SU-DHL-6 (cell line): ENCODE data around the gene MBOAT7.

Experiments
- CTCF ChIP-seq: fragments of 200-600 bp; sonication (generic); IDR thresholded peaks from one replicate; pipeline ENCODE4 v1.5.1; 2017; ENCODE audit warnings: antibody characterized with exemption, mild to moderate bottlenecking, low read length, moderate library complexity; ENCODE audit not compliant: insufficient read depth, poor library complexity, severe bottlenecking
- EZH2phosphoT487 ChIP-seq: fragments of 200-600 bp; sonication (generic), shearing (Covaris generic); conservative IDR thresholded peaks from 2 replicates; pipeline ENCODE4 v1.6.1; 2018; ENCODE audit warnings: mild to moderate bottlenecking, antibody characterized with exemption, low read length, moderate library complexity, mixed read lengths

- TF ChIP-seq CTCF (no peak), EZH2phosphoT487 (no peak)
Measured at GRCh38 chr19:54141356-54141755, 48.0 kb downstream of the MBOAT7 start.
